BE2C (cell line): Measurements from ENCODE around the gene KCNJ10.

Source experiments
- DNase-seq: peaks from one replicate; pipeline ENCODE4 v3.0.0-alpha.2; 2020
- H3K27me3 ChIP-seq: fragments of 250-450 bp; sonication (Bioruptor Pico); 2 replicates; pipeline ENCODE4 v1.5.1; 2020; ENCODE audit warnings: mild to moderate bottlenecking
- H3K36me3 ChIP-seq: fragments of 250-450 bp; sonication (Bioruptor Pico); 2 replicates; pipeline ENCODE4 v1.5.1; 2020; ENCODE audit warnings: mild to moderate bottlenecking
- H3K4me1 ChIP-seq: fragments of 250-450 bp; sonication (Bioruptor Pico); 2 replicates; pipeline ENCODE4 v1.5.1; 2020
- H3K4me3 ChIP-seq: 2 replicates; pipeline ENCODE4 v1.5.1; 2011; ENCODE audit warnings: low read depth, low read length
- H3K9me3 ChIP-seq: fragments of 250-450 bp; sonication (Bioruptor Pico); 2 replicates; pipeline ENCODE4 v1.5.1; 2020
- TF ChIP-seq, protein P1 (sequence below): IDR thresholded peaks from 2 replicates; pipeline ENCODE4 v1.5.1; 2012; ENCODE audit warnings: mild to moderate bottlenecking, low read depth, low read length

KCNJ10 gene

DNA sequence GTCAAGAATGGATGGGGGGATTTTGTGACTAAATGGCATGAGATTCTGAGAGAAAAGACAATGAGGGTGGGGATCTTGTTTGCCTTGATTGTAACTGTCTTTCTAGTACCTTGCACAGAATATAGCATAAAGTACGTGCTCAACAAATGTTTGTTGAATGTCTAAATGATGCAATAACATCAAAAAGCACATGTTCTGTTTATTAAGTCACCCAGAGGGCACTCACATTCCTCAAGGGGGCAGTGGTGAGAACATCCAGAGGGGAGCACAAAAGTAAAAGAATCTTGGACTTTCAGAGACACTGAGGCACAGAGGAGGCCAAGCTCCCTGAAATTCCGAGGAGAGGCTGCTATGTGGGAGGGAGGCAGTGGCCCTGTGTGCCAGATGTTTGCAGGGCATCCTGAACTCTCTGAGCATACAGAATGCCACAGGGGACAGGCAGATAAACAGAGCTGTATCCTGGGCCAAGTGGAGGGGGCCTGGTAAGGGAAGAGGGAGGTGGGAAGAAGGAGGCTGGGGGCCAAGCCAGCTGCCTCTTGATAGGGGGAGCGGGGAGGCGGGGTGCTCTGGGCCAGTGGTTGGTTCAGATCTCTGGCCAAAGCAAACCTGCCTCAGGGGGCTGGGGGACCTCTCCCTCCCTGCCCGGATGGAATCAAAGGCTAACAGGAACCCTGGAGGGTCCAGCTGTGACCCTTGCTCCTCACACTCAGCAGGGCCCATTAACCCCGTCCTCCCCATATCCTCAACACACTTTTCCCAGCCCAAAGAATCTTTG, 39.1 kb upstream of the KCNJ10 start:
- Histone ChIP-seq H3K4me1 (no peaks in the 10 kb centered on the region), H3K36me3 (no peaks in the 10 kb centered on the region), H3K9me3 (no peaks in the 10 kb centered on the region), H3K27me3 (no peaks in the 10 kb centered on the region), H3K4me3 (no peak overlapping the region)
- TF ChIP-seq, protein P1, sequence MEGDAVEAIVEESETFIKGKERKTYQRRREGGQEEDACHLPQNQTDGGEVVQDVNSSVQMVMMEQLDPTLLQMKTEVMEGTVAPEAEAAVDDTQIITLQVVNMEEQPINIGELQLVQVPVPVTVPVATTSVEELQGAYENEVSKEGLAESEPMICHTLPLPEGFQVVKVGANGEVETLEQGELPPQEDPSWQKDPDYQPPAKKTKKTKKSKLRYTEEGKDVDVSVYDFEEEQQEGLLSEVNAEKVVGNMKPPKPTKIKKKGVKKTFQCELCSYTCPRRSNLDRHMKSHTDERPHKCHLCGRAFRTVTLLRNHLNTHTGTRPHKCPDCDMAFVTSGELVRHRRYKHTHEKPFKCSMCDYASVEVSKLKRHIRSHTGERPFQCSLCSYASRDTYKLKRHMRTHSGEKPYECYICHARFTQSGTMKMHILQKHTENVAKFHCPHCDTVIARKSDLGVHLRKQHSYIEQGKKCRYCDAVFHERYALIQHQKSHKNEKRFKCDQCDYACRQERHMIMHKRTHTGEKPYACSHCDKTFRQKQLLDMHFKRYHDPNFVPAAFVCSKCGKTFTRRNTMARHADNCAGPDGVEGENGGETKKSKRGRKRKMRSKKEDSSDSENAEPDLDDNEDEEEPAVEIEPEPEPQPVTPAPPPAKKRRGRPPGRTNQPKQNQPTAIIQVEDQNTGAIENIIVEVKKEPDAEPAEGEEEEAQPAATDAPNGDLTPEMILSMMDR, result peak; percentile 61
- DNase-seq, result peak; percentile 43

DNA sequence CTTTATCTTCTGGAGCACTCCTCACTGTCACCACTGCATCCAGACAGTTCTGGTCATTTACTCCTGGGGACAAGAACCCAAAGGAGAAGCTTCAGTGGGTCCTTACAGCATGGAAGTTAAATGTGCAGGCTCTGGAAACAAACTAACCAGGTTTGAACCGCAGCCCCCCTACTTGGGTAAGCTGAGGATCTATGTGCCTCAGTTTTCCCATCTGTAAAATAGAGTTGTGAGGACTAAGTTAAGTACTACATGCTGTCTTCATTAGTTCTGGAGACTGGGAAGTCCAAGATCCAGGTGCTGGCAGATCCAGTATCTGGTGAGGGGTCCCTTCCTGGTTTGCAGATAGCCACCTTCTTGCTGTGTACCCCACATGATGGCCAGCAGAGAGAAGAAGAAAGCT, 37.6 kb upstream of the KCNJ10 start:
- H3K4me1 ChIP-seq, result no peaks in the 10 kb centered on the region
- H3K4me3 ChIP-seq, result no peak overlapping the region
- H3K27me3 ChIP-seq, result no peaks in the 10 kb centered on the region
- no peaks in the 10 kb centered on the region for H3K36me3 ChIP-seq
- no peaks in the 10 kb centered on the region for H3K9me3 ChIP-seq
- TF ChIP-seq, protein P1, result no peak
- no peak for DNase-seq

DNA sequence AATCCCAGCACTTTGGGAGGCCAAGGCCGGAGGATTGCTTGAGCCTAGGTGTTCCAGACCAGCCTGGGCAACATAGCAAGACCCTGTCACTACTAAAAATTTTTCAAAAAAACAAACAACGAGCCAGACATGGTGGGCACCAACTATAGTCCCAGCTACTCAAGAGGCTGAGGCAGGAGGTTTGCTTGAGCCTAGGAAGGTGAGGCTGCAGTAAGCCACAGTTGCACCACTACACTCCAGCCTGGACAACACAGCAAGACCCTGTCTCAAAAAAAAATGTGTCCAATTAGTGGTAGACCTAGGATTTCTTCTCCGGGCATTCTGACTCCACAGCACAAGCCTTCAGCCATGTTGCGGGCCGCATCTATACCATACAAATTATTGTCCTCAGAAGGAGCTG, 35.2 kb upstream of the KCNJ10 start:
- Histone ChIP-seq H3K27me3 (no peaks in the 10 kb centered on the region), H3K36me3 (no peaks in the 10 kb centered on the region), H3K4me3 (no peak overlapping the region), H3K4me1 (peaks cover 4% of the 10 kb centered on the region), H3K9me3 (no peaks in the 10 kb centered on the region)
- TF ChIP-seq, protein P1, result no peak
- no peak for DNase-seq

DNA sequence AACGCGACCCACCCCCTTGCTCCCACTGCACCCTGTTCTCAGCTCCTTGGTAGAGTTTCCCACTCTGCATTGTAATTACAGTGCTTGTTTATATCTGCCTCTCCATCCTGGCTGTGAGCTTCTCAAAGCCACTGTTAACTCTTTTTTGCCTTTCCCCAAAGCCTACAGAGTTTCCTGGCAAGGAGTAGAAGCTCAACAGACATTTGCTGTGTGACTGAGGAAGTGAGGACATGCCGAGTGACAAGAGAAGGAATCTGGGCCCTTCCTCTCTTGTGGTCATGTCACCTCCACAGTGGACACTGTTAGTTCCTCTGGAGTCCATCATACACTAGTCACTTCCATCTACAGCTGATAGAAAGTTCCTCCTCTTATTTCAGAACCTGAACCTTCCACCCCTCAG, 34.5 kb upstream of the KCNJ10 start:
- Histone ChIP-seq H3K27me3 (no peaks in the 10 kb centered on the region), H3K9me3 (no peaks in the 10 kb centered on the region), H3K4me3 (no peak overlapping the region), H3K36me3 (no peaks in the 10 kb centered on the region), H3K4me1 (peaks cover 4% of the 10 kb centered on the region)
- no peak for DNase-seq
- TF ChIP-seq, protein P1, result no peak

DNA sequence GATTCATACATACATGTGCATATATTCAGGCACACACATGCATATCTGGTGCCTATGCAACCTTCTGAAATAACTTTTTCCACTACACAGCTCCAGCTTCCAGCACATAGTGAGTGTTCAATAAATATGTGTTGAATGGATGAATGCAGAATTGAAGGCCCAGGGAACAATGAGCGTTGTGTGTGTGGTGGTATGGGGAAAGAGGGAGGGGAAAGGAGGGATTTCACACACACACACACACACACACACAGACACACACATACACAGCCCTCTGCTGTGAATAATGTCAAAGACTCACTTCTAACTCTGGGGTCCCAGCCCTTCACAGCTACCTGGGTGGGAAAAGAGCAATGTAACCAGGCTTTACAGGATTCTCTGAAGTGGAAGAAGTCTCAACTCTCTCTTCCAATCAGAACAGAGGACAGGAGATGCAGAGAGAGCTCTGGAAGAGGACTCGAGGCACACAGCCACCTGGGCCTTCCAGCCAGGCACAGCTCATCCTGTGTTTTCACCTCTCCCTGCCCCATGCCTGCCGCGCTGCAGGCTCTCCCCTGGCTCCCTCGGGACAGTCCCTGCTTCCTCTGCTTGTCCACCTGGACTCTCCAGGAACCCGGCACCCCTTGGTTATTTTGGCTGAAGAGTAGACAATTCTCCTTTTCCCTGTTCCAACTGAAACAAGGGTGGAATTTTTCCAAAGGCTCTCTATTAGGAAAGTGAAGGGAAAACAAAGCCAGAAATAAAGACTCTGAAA, 33.9 kb upstream of the KCNJ10 start:
- H3K9me3 ChIP-seq, result no peaks in the 10 kb centered on the region
- H3K27me3 ChIP-seq, result no peaks in the 10 kb centered on the region
- TF ChIP-seq, protein P1, result no peak

More for the DNA sequence above, 33.9 kb upstream of the KCNJ10 start:
- DNase-seq, result no peak
- Histone ChIP-seq H3K36me3 (no peaks in the 10 kb centered on the region), H3K4me1 (peaks cover 4% of the 10 kb centered on the region), H3K4me3 (no peak overlapping the region)
